ENCODE data around the gene BST1. TPM values are rescaled to one million over a fixed set of nuclear protein-coding genes. Genes with fewer than 3 reads are reported as not detected.
"Not testable (repeated sequence)": the region's sequence is repeated elsewhere in the genome, so short reads cannot be mapped to it uniquely, and the experiment has no call there.

The BST1 gene
- total RNA-seq, 8 experiments from 2014 or later: 0.79 to 4.5 (median 1.2) TPM

- in situ Hi-C loops (cut with MboI; ENCODE audit: low pct_unique_long_range_greater_than_20kb in 2 of 9, low sequenced_read_pairs in 9 of 9, unreplicated experiment in 9 of 9): no loop called here
- WGBS, 10 experiments: 20 to 80% (median 76%) methylated on average over 1 to 3 of the region's 4 CpGs; no CpG with 5 or more reads in 6 of the 10 experiments
- H3K4me3 ChIP-seq: no peak overlapping the region
- no peaks in the 10 kb centered on the region for H3K4me1 ChIP-seq (replicated peaks in 1 of 2)
- ATAC-seq (replicated peaks in 6 of 8): no peak
- H3K27ac ChIP-seq: no peak overlapping the region
Measured at GRCh38 chr4:15719506-15719905, 16.6 kb downstream of the BST1 start.

- in situ Hi-C loops (cut with MboI; ENCODE audit: low pct_unique_long_range_greater_than_20kb in 2 of 9, low sequenced_read_pairs in 9 of 9, unreplicated experiment in 9 of 9): no loop called here
- no peak overlapping the region for H3K4me3 ChIP-seq
- no peak for ATAC-seq (replicated peaks in 6 of 8)
- 64 to 100% (median 80%) methylated on average over 1 to 2 of the region's 2 CpGs; no CpG with 5 or more reads in 6 of the 10 experiments for WGBS, 10 experiments
- no peak overlapping the region for H3K27ac ChIP-seq
- no peaks in the 10 kb centered on the region for H3K4me1 ChIP-seq (replicated peaks in 1 of 2)
Measured at GRCh38 chr4:15720851-15721250, 18.0 kb downstream of the BST1 start.

GRCh38 chr4:15725608-15726007 lies 22.7 kb downstream of the BST1 start:
- no peak for ATAC-seq (replicated peaks in 6 of 8)
- in situ Hi-C loops (cut with MboI; ENCODE audit: low pct_unique_long_range_greater_than_20kb in 2 of 9, low sequenced_read_pairs in 9 of 9, unreplicated experiment in 9 of 9): no loop called here
- no peak overlapping the region for H3K27ac ChIP-seq
- no peaks in the 10 kb centered on the region for H3K4me1 ChIP-seq (replicated peaks in 1 of 2)
- 33 to 100% (median 70%) methylated on average over 1 to 4 of the region's 4 CpGs for WGBS, 10 experiments
- no peak overlapping the region for H3K4me3 ChIP-seq

GRCh38 chr4:15729910-15730533 lies 27.2 kb downstream of the BST1 start:
- in situ Hi-C loops (cut with MboI; ENCODE audit: low pct_unique_long_range_greater_than_20kb in 2 of 9, low sequenced_read_pairs in 9 of 9, unreplicated experiment in 9 of 9): no loop called here
- peak in 3 of 8 experiments; percentile 61 to 73 (median 64) for ATAC-seq (replicated peaks in 6 of 8)
- 7 to 41% (median 23%) methylated on average over 1 to 3 of the region's 3 CpGs for WGBS, 10 experiments
- Histone ChIP-seq H3K4me3 (no peak overlapping the region), H3K27ac (no peak overlapping the region), H3K4me1 (replicated peaks in 1 of 2) (no peaks in the 10 kb centered on the region)

GRCh38 chr4:15733061-15733460 lies 30.2 kb downstream of the BST1 start:
- H3K4me3 ChIP-seq; in situ Hi-C loops (cut with MboI; ENCODE audit: low pct_unique_long_range_greater_than_20kb in 2 of 9, low sequenced_read_pairs in 9 of 9, unreplicated experiment in 9 of 9); H3K4me1 ChIP-seq (replicated peaks in 1 of 2); H3K27ac ChIP-seq; ATAC-seq (replicated peaks in 6 of 8): not testable (repeated sequence)
- WGBS, 10 experiments: 0 to 100% (median 79%) methylated on average over 1 to 3 of the region's 5 CpGs; no CpG with 5 or more reads in 2 of the 10 experiments

GRCh38 chr4:15735536-15735935 lies 32.7 kb downstream of the BST1 start:
- Histone ChIP-seq H3K4me3 (no peak overlapping the region), H3K4me1 (replicated peaks in 1 of 2) (no peaks in the 10 kb centered on the region), H3K27ac (no peak overlapping the region)
- 38 to 89% (median 71%) methylated on average over 1 to 6 of the region's 6 CpGs for WGBS, 10 experiments
- in situ Hi-C loops (cut with MboI; ENCODE audit: low pct_unique_long_range_greater_than_20kb in 2 of 9, low sequenced_read_pairs in 9 of 9, unreplicated experiment in 9 of 9): no loop called here
- ATAC-seq (replicated peaks in 6 of 8): peak in 1 of 8 experiments; percentile 80

GRCh38 chr4:15736514-15737050 lies 33.7 kb downstream of the BST1 start:
- Histone ChIP-seq H3K4me3 (no peak overlapping the region), H3K4me1 (replicated peaks in 1 of 2) (no peaks in the 10 kb centered on the region), H3K27ac (no peak overlapping the region)
- in situ Hi-C loops (cut with MboI; ENCODE audit: low pct_unique_long_range_greater_than_20kb in 2 of 9, low sequenced_read_pairs in 9 of 9, unreplicated experiment in 9 of 9): no loop called here
- no peak for ATAC-seq (replicated peaks in 6 of 8)
- 0 to 100% (median 73%) methylated on average over 1 to 4 of the region's 4 CpGs; no CpG with 5 or more reads in 2 of the 10 experiments for WGBS, 10 experiments

- Histone ChIP-seq H3K27ac (no peak overlapping the region), H3K4me1 (replicated peaks in 1 of 2) (no peaks in the 10 kb centered on the region), H3K4me3 (no peak overlapping the region)
- in situ Hi-C loops (cut with MboI; ENCODE audit: low pct_unique_long_range_greater_than_20kb in 2 of 9, low sequenced_read_pairs in 9 of 9, unreplicated experiment in 9 of 9): no loop called here
- WGBS, 10 experiments: 10 to 83% (median 63%) methylated on average over 1 to 2 of the region's 3 CpGs; no CpG with 5 or more reads in 3 of the 10 experiments
- ATAC-seq (replicated peaks in 6 of 8): no peak
Measured at GRCh38 chr4:15737255-15737654, 34.4 kb downstream of the BST1 start.

GRCh38 chr4:15738877-15739276 lies 36.0 kb downstream of the BST1 start:
- no peaks in the 10 kb centered on the region for H3K4me1 ChIP-seq (replicated peaks in 1 of 2)
- H3K4me3 ChIP-seq: no peak overlapping the region
- 36 to 100% (median 73%) methylated on average over 1 of the region's 1 CpG; no CpG with 5 or more reads in 5 of the 10 experiments for WGBS, 10 experiments
- ATAC-seq (replicated peaks in 6 of 8): peak in 3 of 8 experiments; percentile 46 to 52 (median 46)
- no peak overlapping the region for H3K27ac ChIP-seq
- in situ Hi-C loops (cut with MboI; ENCODE audit: low pct_unique_long_range_greater_than_20kb in 2 of 9, low sequenced_read_pairs in 9 of 9, unreplicated experiment in 9 of 9): no loop called here

GRCh38 chr4:15740764-15741404 lies 38.0 kb downstream of the BST1 start:
- Histone ChIP-seq H3K4me1 (replicated peaks in 1 of 2) (no peaks in the 10 kb centered on the region), H3K27ac (no peak overlapping the region), H3K4me3 (no peak overlapping the region)
- in situ Hi-C loops (cut with MboI; ENCODE audit: low pct_unique_long_range_greater_than_20kb in 2 of 9, low sequenced_read_pairs in 9 of 9, unreplicated experiment in 9 of 9): no loop called here
- ATAC-seq (replicated peaks in 6 of 8): no peak
- 17 to 100% (median 78%) methylated on average over 1 to 11 of the region's 11 CpGs; no CpG with 5 or more reads in 1 of the 10 experiments for WGBS, 10 experiments

GRCh38 chr4:15742083-15742582 lies 39.3 kb downstream of the BST1 start:
- WGBS, 10 experiments: 60 to 63% methylated on average over 1 of the region's 1 CpG; no CpG with 5 or more reads in 8 of the 10 experiments
- no peak overlapping the region for H3K27ac ChIP-seq
- in situ Hi-C loops (cut with MboI; ENCODE audit: low pct_unique_long_range_greater_than_20kb in 2 of 9, low sequenced_read_pairs in 9 of 9, unreplicated experiment in 9 of 9): no loop called here
- ATAC-seq (replicated peaks in 6 of 8): no peak
- no peak overlapping the region for H3K4me3 ChIP-seq
- H3K4me1 ChIP-seq (replicated peaks in 1 of 2): no peaks in the 10 kb centered on the region

- Histone ChIP-seq H3K4me3 (no peak overlapping the region), H3K4me1 (replicated peaks in 1 of 2) (no peaks in the 10 kb centered on the region), H3K27ac (no peak overlapping the region)
- ATAC-seq (replicated peaks in 6 of 8): no peak
- 0 to 50% (median 14%) methylated on average over 1 of the region's 1 CpG; no CpG with 5 or more reads in 5 of the 10 experiments for WGBS, 10 experiments
- in situ Hi-C loops (cut with MboI; ENCODE audit: low pct_unique_long_range_greater_than_20kb in 2 of 9, low sequenced_read_pairs in 9 of 9, unreplicated experiment in 9 of 9): no loop called here
Measured at GRCh38 chr4:15742637-15743036, 39.8 kb downstream of the BST1 start.

GRCh38 chr4:15744016-15744545 lies 41.2 kb downstream of the BST1 start:
- Histone ChIP-seq H3K4me1 (replicated peaks in 1 of 2) (no peaks in the 10 kb centered on the region), H3K4me3 (no peak overlapping the region), H3K27ac (no peak overlapping the region)
- no peak for ATAC-seq (replicated peaks in 6 of 8)
- in situ Hi-C loops (cut with MboI; ENCODE audit: low pct_unique_long_range_greater_than_20kb in 2 of 9, low sequenced_read_pairs in 9 of 9, unreplicated experiment in 9 of 9): no loop called here
- 0 to 75% (median 62%) methylated on average over 1 to 5 of the region's 5 CpGs; no CpG with 5 or more reads in 3 of the 10 experiments for WGBS, 10 experiments

Measured in motor neuron (in vitro differentiated cells).